Measurements from ENCODE around the gene GIPR. TPM values are rescaled to one million over a fixed set of nuclear protein-coding genes. Genes with fewer than 3 reads are reported as not detected.
A peak's percentile ranks its signal among the peaks of the same experiment; 100 is the strongest.

The GIPR gene
- total and polyA plus RNA-seq, 2 of the 13 experiments (the other 11 are each of a cell fraction or from before 2014, with no cell fraction given) = 0.15 to 1.2 TPM

GRCh38 chr19:45692187-45693105 lies 24.4 kb downstream of the GIPR start, which contains the start of gene QPCTL (continued):
- peak; percentile 3 to 51; a peak in 3 of 4 replicates for TF ChIP-seq HMGXB4 (CRISPR knock-in tag; IDR thresholded peaks at IDR 0.05; ENCODE audit: borderline replicate concordance in 1 of 2, low read depth in 1 of 2)
- 0 out of 2 replicates have a peak, but pooled peaks have one; percentile 12 for TF ChIP-seq ZNF639 (CRISPR knock-in tag; conservative IDR thresholded peaks at IDR 0.05)
- peak; percentile 63; the same call in 1 of the 2 replicates for TF ChIP-seq HOMEZ (CRISPR knock-in tag; IDR thresholded peaks at IDR 0.05; ENCODE audit: low read depth)
- peak; percentile 46; the same call in 1 of the 2 replicates for TF ChIP-seq TGIF2 (CRISPR knock-in tag; IDR thresholded peaks at IDR 0.05)
- peak; percentile 40 for TF ChIP-seq ZFP91 (CRISPR knock-in tag; IDR thresholded peaks at IDR 0.05; ENCODE audit: borderline replicate concordance)
- TF ChIP-seq PHF21A (CRISPR knock-in tag; IDR thresholded peaks at IDR 0.05) = 0 out of 2 replicates have a peak, but pooled peaks have one; percentile 37
- TF ChIP-seq MXI1 (IDR thresholded peaks at IDR 0.05; ENCODE audit: borderline replicate concordance, low read depth, low read length) = peak; percentile 94; the same call in 2 of the 3 replicates
- TF ChIP-seq SIN3A (IDR thresholded peaks at IDR 0.05; ENCODE audit: borderline replicate concordance, low read depth, low read length) = 0 out of 2 replicates have a peak, but pooled peaks have one; percentile 74
- TF ChIP-seq POLR2G (IDR thresholded peaks at IDR 0.05; ENCODE audit: low read depth, low read length) = peak; percentile 94
- TF ChIP-seq ZHX2 (IDR thresholded peaks at IDR 0.05; ENCODE audit: low read depth) = peak; percentile 37; the same call in 1 of the 2 replicates
- TF ChIP-seq ZHX2 (CRISPR knock-in tag; IDR thresholded peaks at IDR 0.05; ENCODE audit: borderline replicate concordance) = no peak
- no peak for TF ChIP-seq FOXA3 (CRISPR knock-in tag; IDR thresholded peaks at IDR 0.05)
- TF ChIP-seq ZNF44 (CRISPR knock-in tag; IDR thresholded peaks at IDR 0.05) = peak; percentile 64; the same call in 1 of the 2 replicates
- TF ChIP-seq YEATS4 (CRISPR knock-in tag; IDR thresholded peaks at IDR 0.05; ENCODE audit: borderline replicate concordance) = peak; percentile 60; the same call in 1 of the 2 replicates
